ENCODE results near the gene ADIRF. TPM values are rescaled to one million over a fixed set of nuclear protein-coding genes. Genes with fewer than 3 reads are reported as not detected.
A peak's percentile ranks its signal among the peaks of the same experiment; 100 is the strongest.

Gene ADIRF
- total RNA-seq, 1 experiment from 2014 or later: 0.70 TPM

GRCh38 chr10:86937502-86938154 lies 30.7 kb upstream of the ADIRF start (continued):
- no peak for TF ChIP-seq KAT7 (CRISPR knock-in tag; IDR thresholded peaks at IDR 0.05; ENCODE audit: borderline replicate concordance)
- no peak for TF ChIP-seq GABPB1 (CRISPR knock-in tag; IDR thresholded peaks at IDR 0.05)
- TF ChIP-seq SP1 (CRISPR knock-in tag; conservative IDR thresholded peaks at IDR 0.05): no peak
- no peak for TF ChIP-seq GRHL2 (CRISPR knock-in tag; IDR thresholded peaks at IDR 0.05; ENCODE audit: insufficient replicate concordance, severe bottlenecking)
- TF ChIP-seq TP53 (CRISPR knock-in tag; IDR thresholded peaks at IDR 0.05): no peak
- TF ChIP-seq ATF1 (CRISPR knock-in tag; IDR thresholded peaks at IDR 0.05): no peak
- no peak for TF ChIP-seq SOX15 (CRISPR knock-in tag; IDR thresholded peaks at IDR 0.05)
- TF ChIP-seq ATF3 (CRISPR knock-in tag; conservative IDR thresholded peaks at IDR 0.05): no peak
- no peak for TF ChIP-seq GTF2I (CRISPR knock-in tag; conservative IDR thresholded peaks at IDR 0.05)

- ATAC-seq (no peak), DNase-seq (ENCODE audit: low spot score) (peak; percentile 7)
- Mint-ChIP-seq H3K4me3 (no peak overlapping the region), H3K27ac (no peak overlapping the region), H3K9me3 (0 out of 2 replicates have a peak, but pooled peaks cover 4% of the 10 kb centered on the region), H3K36me3 (no peaks in the 10 kb centered on the region), H3K4me1 (no peaks in the 10 kb centered on the region; the same call in 1 of the 2 replicates), H3K27me3 (ENCODE audit: low read depth) (no peaks in the 10 kb centered on the region; the same call in 1 of the 2 replicates)
- POLR2A ChIA-PET: interaction anchor here (0.9 kb wide), 1 partner anchor 16 kb away, joined by 11 read pairs; no protein-coding TSS in a partner anchor
- CTCF ChIA-PET: interaction anchor here (0.7 to 13.1 kb wide), 6 partner anchors 16 to 245 kb away, joined by 3 to 462 read pairs (median 5); partner anchors contain the start of genes ADIRF and SNCG
- TF ChIP-seq HMGXB4 (CRISPR knock-in tag; IDR thresholded peaks at IDR 0.05) (no peak), ZNF281 (CRISPR knock-in tag; IDR thresholded peaks at IDR 0.05) (no peak), STAT6 (CRISPR knock-in tag; conservative IDR thresholded peaks at IDR 0.05; ENCODE audit: low read depth) (no peak), ESRRA (CRISPR knock-in tag; IDR thresholded peaks at IDR 0.05; ENCODE audit: borderline replicate concordance) (no peak), NR1H2 (CRISPR knock-in tag; IDR thresholded peaks at IDR 0.05) (no peak), MAX (CRISPR knock-in tag; IDR thresholded peaks at IDR 0.05) (no peak), CBFB (CRISPR knock-in tag; IDR thresholded peaks at IDR 0.05; ENCODE audit: low read depth) (no peak), AR (CRISPR knock-in tag; IDR thresholded peaks at IDR 0.05) (no peak), ZBTB21 (CRISPR knock-in tag; IDR thresholded peaks at IDR 0.05; ENCODE audit: borderline replicate concordance) (no peak), IRF1 (CRISPR knock-in tag; IDR thresholded peaks at IDR 0.05) (no peak), FOXK1 (CRISPR knock-in tag; IDR thresholded peaks at IDR 0.05) (no peak), NR2C2 (CRISPR knock-in tag; IDR thresholded peaks at IDR 0.05) (no peak), SMAD3 (CRISPR knock-in tag; IDR thresholded peaks at IDR 0.05; ENCODE audit: borderline replicate concordance) (no peak), JAZF1 (CRISPR knock-in tag; IDR thresholded peaks at IDR 0.05) (no peak)
These were observed 30.0 kb upstream of the ADIRF start for GRCh38 chr10:86938260-86938659.

Data from WTC11 (cell line).